Right forelimb (tissue), 1 donor: ENCODE results near the gene ENDOV.

Source experiments
- DNase-seq: peaks from one replicate; pipeline ENCODE4 v3.0.0-alpha.2; 2018

The ENDOV gene

GRCh38 chr17:80433916-80434666, 19.1 kb downstream of the ENDOV start:
- DNase-seq: no peak

- no peak for DNase-seq
These were observed 22.6 kb downstream of the ENDOV start for GRCh38 chr17:80437532-80437931.

GRCh38 chr17:80438806-80439205, 23.8 kb downstream of the ENDOV start:
- no peak for DNase-seq

GRCh38 chr17:80439499-80439898, 24.5 kb downstream of the ENDOV start:
- DNase-seq: no peak

- peak; percentile 85 for DNase-seq
These were observed 26.2 kb downstream of the ENDOV start for GRCh38 chr17:80441133-80441578.

GRCh38 chr17:80441598-80442322, 26.8 kb downstream of the ENDOV start:
- DNase-seq: no peak

- DNase-seq: no peak
These were observed 27.3 kb downstream of the ENDOV start for GRCh38 chr17:80442323-80442659.

GRCh38 chr17:80442764-80443163, 27.8 kb downstream of the ENDOV start:
- DNase-seq: no peak

GRCh38 chr17:80443498-80443897, 28.5 kb downstream of the ENDOV start:
- DNase-seq: no peak

- no peak for DNase-seq
These were observed 29.1 kb downstream of the ENDOV start for GRCh38 chr17:80443916-80444643.

- no peak for DNase-seq
These were observed 29.6 kb downstream of the ENDOV start for GRCh38 chr17:80444644-80444979.

GRCh38 chr17:80445007-80445725, 30.2 kb downstream of the ENDOV start:
- DNase-seq: no peak

GRCh38 chr17:80445726-80446110, 30.8 kb downstream of the ENDOV start:
- DNase-seq: no peak

GRCh38 chr17:80446645-80447405, 31.9 kb downstream of the ENDOV start:
- no peak for DNase-seq

- DNase-seq: no peak
These were observed 32.8 kb downstream of the ENDOV start for GRCh38 chr17:80447790-80448189.

GRCh38 chr17:80449194-80449929, 34.4 kb downstream of the ENDOV start:
- no peak for DNase-seq

GRCh38 chr17:80449930-80450576, 35.1 kb downstream of the ENDOV start:
- DNase-seq: no peak

GRCh38 chr17:80451104-80451775, 36.3 kb downstream of the ENDOV start:
- DNase-seq: no peak

GRCh38 chr17:80452173-80452915, 37.4 kb downstream of the ENDOV start:
- DNase-seq: no peak
